Measurements from ENCODE around the gene PLEKHG5. TPM values are rescaled to one million over a fixed set of nuclear protein-coding genes. Genes with fewer than 3 reads are reported as not detected.

Gene PLEKHG5
- total and polyA plus RNA-seq, 10 donors, result 6.4 to 120 (median 59.4) TPM

DNA sequence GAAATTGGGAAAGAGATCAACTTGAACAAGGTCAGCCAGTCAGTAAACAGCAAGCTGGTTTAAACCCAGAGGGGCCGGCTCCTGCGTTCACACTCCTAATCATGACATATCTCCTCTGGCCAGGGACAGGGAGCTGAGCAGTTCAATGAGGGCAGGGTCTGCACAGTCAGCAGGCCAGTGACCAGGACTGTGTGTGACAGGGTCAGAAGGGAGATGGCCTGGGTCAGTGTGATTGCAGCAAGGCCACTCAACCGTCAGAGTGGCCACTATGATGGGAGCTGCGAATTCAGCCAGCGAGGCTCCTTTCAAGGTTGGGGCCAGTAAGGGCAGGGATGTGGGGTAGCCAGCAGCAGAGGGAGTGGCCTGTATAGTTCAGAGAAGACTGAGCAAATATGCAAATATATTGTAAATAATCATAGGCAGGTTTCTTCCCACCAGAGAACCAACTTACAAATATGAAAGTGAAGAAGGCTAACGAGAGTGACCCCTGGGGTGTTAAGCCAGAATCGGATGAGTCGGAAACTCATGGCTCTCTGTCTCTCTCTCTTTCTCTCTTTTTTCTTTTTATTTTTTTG is 42.9 kb upstream of the PLEKHG5 start:
- H3K9me3 ChIP-seq, result no peaks in the 10 kb centered on the region
- peaks cover 7 to 91% (median 51%) of the 10 kb centered on the region in 6 donors for H3K36me3 ChIP-seq
- TF ChIP-seq, protein P1, sequence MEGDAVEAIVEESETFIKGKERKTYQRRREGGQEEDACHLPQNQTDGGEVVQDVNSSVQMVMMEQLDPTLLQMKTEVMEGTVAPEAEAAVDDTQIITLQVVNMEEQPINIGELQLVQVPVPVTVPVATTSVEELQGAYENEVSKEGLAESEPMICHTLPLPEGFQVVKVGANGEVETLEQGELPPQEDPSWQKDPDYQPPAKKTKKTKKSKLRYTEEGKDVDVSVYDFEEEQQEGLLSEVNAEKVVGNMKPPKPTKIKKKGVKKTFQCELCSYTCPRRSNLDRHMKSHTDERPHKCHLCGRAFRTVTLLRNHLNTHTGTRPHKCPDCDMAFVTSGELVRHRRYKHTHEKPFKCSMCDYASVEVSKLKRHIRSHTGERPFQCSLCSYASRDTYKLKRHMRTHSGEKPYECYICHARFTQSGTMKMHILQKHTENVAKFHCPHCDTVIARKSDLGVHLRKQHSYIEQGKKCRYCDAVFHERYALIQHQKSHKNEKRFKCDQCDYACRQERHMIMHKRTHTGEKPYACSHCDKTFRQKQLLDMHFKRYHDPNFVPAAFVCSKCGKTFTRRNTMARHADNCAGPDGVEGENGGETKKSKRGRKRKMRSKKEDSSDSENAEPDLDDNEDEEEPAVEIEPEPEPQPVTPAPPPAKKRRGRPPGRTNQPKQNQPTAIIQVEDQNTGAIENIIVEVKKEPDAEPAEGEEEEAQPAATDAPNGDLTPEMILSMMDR (IDR thresholded peaks at IDR 0.05 in 8 of 11, conservative IDR thresholded peaks at IDR 0.05 in 3 of 11), result no peak
- TF ChIP-seq POLR2AphosphoS5 (IDR thresholded peaks at IDR 0.05), result peak; percentile 41 to 73 (median 49)
- DNase-seq, result no peak
- no peak overlapping the region for H3K4me3 ChIP-seq
- H3K4me1 ChIP-seq, result peaks cover 0 to 26% (median 13%) of the 10 kb centered on the region in 6 donors
- no peaks in the 10 kb centered on the region for H3K27me3 ChIP-seq (replicated peaks in 1 of 7)
- H3K27ac ChIP-seq, result peak overlapping the region in 7 of 8 donors; percentile 26 to 79 (median 71)
- 64 to 82% (median 78%) methylated on average over 8 of the region's 8 CpGs for WGBS, 5 donors
- intact Hi-C loops (cut with DNase I; ENCODE audit: low total_unique reads), result no loop called here

DNA sequence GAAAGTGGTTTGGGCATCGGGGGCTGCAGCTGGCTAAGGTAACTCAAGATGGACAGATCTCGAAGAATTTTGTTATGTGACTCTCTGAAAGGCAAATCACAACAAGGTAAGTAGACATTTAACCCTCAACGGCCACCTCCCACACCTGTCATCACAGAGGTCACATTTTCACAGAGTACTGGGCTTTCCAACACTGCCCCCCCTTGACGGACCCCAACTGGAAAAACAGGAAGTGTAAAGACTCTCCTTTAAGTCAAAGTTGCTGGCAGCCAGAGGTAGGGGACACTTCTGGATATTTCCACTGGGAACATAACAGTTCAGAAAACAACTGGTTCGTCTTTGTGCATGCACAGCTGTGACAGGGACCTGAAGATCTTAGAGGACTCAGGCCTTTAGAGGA is 40.5 kb upstream of the PLEKHG5 start:
- Histone ChIP-seq H3K36me3 (peaks cover 14 to 99% (median 69%) of the 10 kb centered on the region in 6 donors), H3K4me1 (peaks cover 0 to 31% (median 14%) of the 10 kb centered on the region in 6 donors), H3K27ac (no peak overlapping the region), H3K4me3 (no peak overlapping the region), H3K27me3 (replicated peaks in 1 of 7) (no peaks in the 10 kb centered on the region), H3K9me3 (no peaks in the 10 kb centered on the region)
- WGBS, 5 donors, result 86 to 94% (median 88%) methylated on average over 5 of the region's 5 CpGs
- TF ChIP-seq POLR2A (IDR thresholded peaks at IDR 0.05) (no peak), POLR2AphosphoS5 (IDR thresholded peaks at IDR 0.05) (no peak)
- TF ChIP-seq, protein P1 (IDR thresholded peaks at IDR 0.05 in 8 of 11, conservative IDR thresholded peaks at IDR 0.05 in 3 of 11), result no peak
- no peak for DNase-seq
- intact Hi-C loops (cut with DNase I; ENCODE audit: low total_unique reads), result no loop called here

DNA sequence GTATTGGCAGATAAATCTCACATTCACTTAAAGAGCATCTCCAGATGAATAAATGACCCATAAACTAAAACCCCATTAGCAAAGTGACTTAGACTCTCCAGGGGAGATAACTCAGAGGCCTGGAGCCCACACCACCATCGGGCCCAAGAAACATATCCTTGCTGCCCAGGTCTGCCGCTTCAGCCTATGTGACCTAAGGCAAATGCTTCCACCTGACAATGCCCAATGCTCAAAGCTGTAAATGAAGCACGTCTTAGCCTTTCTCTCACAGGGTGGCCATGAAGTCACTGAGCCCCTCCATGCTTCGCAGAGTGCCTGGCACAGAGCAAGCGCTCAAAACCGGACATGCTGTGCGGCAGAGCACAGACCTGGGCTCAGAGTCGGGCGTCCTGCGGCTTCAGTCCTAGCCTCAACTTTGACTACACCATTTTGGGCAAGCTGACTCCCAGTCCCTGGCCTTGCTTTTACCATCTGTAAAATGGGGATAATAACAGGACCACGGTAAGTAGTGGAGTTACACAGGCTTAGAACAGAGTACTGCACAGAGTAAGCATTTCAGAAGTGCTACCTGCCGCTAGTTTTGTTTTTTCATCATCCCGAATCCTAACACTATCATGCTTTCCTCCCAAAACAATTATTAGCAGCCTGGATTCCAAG is 39.2 kb upstream of the PLEKHG5 start:
- WGBS, 5 donors, result 95 to 97% (median 96%) methylated on average over 13 of the region's 13 CpGs
- TF ChIP-seq POLR2A (IDR thresholded peaks at IDR 0.05) (no peak), POLR2AphosphoS5 (IDR thresholded peaks at IDR 0.05) (no peak)
- TF ChIP-seq, protein P1 (IDR thresholded peaks at IDR 0.05 in 8 of 11, conservative IDR thresholded peaks at IDR 0.05 in 3 of 11), result no peak
- no peak for DNase-seq

DNA sequence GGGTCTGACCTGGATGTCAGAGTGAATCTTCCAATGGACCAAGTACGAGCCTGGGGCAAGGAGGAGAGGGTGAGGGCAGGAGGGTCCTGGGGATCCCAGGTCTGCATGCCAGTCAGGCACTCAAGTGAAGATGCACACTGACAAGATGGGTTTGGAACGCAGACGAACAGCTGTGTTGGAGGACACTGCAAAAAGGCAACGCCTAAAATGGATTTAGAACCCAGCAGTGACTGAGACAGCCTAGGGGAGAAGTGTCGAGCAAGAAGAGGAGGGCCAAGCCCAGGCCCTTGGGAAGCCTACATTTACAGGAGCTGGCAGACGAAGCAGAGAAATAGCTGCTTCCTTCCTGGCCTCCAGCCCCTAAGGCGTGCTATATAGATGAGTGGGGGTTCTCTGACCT is 37.0 kb upstream of the PLEKHG5 start:
- H3K4me3 ChIP-seq, result no peak overlapping the region
- no peak overlapping the region for H3K27ac ChIP-seq
- no peak for DNase-seq
- H3K4me1 ChIP-seq, result peaks cover 0 to 21% (median 4%) of the 10 kb centered on the region in 6 donors
- peaks cover 14 to 99% (median 84%) of the 10 kb centered on the region in 6 donors for H3K36me3 ChIP-seq
- intact Hi-C loops (cut with DNase I; ENCODE audit: low total_unique reads), result no loop called here
- TF ChIP-seq POLR2A (IDR thresholded peaks at IDR 0.05) (no peak), POLR2AphosphoS5 (IDR thresholded peaks at IDR 0.05) (peak in 1 of 3 donors; percentile 7)
- TF ChIP-seq, protein P1 (IDR thresholded peaks at IDR 0.05 in 8 of 11, conservative IDR thresholded peaks at IDR 0.05 in 3 of 11), result no peak
- 81 to 90% (median 88%) methylated on average over 6 to 7 of the region's 7 CpGs for WGBS, 5 donors
- H3K9me3 ChIP-seq, result no peaks in the 10 kb centered on the region
- H3K27me3 ChIP-seq (replicated peaks in 1 of 7), result no peaks in the 10 kb centered on the region

More for the DNA sequence above, 39.2 kb upstream of the PLEKHG5 start:
- H3K36me3 ChIP-seq, result peaks cover 14 to 100% (median 80%) of the 10 kb centered on the region in 6 donors
- no peaks in the 10 kb centered on the region for H3K27me3 ChIP-seq (replicated peaks in 1 of 7)
- intact Hi-C loops (cut with DNase I; ENCODE audit: low total_unique reads), result no loop called here
- peaks cover 0 to 30% (median 9%) of the 10 kb centered on the region in 6 donors for H3K4me1 ChIP-seq
- H3K9me3 ChIP-seq, result no peaks in the 10 kb centered on the region
- no peak overlapping the region for H3K4me3 ChIP-seq
- H3K27ac ChIP-seq, result no peak overlapping the region

Measured in spleen (tissue), 11 donors.